GM12874 (cell line): Measurements from ENCODE around the gene PDHX.

Experiments
- TF ChIP-seq, protein P1 (sequence below): IDR thresholded peaks from 2 replicates; pipeline ENCODE4 v1.5.1; 2011; ENCODE audit warnings: low read depth, mild to moderate bottlenecking, control low read depth, low read length, moderate library complexity; ENCODE audit not compliant: insufficient read depth

Gene PDHX

DNA sequence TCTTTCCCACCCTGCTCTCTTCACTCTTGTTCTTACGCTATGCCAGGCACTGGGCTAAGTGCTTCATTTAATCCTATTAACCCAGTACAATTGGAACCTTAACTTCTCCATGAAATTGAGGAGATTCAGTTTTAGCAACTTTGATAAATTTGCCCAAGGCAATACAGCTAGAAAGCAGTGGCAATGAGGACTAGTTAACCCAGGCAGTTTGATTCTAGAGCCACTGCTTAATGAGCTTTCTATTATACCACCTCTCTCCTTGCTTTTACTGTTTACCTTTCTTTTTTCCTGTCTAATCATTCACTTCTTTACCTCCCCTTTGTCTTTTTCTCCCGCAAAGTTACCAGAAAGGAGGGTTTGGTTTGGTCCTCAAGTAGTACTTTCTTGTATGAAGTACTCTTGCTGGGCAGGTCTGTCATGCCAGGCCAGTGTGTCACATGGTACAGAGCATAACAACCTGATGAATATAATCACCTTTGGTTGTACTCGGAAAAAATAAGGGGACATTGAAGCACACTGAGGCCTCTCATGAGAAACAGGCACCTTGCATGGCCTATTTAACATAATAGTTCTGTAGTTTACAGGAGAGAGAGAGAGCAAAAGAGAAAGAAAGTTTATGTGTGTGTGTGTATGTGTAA, 70.6 kb downstream of the PDHX start:
- TF ChIP-seq, protein P1, sequence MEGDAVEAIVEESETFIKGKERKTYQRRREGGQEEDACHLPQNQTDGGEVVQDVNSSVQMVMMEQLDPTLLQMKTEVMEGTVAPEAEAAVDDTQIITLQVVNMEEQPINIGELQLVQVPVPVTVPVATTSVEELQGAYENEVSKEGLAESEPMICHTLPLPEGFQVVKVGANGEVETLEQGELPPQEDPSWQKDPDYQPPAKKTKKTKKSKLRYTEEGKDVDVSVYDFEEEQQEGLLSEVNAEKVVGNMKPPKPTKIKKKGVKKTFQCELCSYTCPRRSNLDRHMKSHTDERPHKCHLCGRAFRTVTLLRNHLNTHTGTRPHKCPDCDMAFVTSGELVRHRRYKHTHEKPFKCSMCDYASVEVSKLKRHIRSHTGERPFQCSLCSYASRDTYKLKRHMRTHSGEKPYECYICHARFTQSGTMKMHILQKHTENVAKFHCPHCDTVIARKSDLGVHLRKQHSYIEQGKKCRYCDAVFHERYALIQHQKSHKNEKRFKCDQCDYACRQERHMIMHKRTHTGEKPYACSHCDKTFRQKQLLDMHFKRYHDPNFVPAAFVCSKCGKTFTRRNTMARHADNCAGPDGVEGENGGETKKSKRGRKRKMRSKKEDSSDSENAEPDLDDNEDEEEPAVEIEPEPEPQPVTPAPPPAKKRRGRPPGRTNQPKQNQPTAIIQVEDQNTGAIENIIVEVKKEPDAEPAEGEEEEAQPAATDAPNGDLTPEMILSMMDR = no peak

DNA sequence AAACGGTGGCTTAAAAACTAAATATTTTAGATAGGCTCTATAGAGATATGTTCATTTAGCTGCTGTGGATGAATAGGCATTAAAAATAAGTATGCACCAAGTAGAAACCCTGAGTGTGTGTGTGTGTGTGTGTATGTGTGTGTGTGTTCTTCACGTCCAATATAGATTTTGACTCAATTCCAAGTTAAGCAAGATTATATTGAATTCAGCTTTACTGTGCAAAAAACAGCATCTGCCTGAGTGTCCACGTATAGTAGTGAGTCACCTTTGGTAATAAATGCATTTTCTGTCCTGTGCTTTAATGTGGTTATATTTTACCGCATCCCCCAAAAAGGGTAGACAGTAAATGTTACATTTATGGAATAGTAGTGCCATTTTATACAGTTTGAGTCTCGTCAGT, 71.2 kb downstream of the PDHX start:
- TF ChIP-seq, protein P1 = no peak

DNA sequence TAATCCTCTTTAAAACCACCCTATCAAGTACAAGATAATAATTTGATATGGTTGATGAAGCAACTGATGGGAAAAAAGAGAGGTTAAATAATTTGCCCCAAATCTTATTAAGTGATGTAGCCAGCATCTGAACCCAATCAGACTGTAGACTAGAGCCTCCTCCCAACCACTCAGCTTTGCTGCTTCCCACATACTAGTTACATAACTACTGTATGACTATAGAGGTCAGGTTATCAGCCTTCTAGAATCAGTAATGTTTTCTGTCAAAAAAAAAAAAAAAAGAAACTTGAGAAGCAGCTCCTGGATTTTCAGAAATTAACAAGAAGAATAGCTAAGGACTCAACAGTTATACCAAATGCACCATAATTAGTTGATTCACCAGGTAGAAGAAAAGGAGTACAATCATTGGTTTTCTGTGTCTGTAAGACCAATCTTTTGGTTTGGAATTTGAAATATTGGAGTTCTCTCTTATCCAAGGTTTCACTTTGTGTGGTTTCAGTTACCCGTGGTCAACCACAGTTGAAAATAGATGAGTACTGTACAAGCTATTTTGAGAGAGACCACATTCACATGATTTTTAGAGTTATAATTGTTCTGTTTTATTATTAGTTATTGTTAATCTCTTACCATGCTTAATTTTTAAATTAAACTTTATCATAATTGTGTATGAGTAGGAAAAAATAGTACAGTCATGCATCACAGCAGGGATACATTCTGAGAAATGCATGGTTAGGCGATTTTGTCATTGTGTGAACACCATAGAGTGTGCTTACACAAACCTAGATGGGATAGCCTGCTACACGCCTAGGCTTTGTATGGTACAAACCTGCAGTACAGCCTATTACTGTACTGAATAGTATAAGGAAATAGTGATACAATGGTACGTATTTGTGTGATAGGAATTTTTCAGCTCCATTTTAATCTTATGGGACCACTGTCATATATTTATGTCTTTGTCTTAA, 72.2 kb downstream of the PDHX start:
- TF ChIP-seq, protein P1 = no peak

DNA sequence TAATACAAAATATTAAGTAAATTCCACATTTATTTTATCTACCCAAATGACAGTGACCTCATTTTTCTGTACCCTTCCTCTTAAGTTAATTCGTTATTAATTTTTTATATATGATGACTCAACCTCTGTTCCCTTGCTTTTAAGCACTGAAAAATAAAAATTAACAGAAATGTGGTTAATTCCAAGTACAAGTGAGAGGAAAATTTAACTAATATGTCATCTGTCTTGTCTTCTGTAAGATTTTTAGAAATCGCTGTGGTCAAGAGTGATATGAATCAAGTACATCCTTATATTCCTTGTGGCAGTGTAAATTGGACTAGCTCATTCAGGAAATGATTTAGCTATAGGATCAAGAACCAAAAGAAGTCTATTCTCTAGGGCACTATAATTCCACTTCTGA, 74.5 kb downstream of the PDHX start:
- TF ChIP-seq, protein P1 = no peak

DNA sequence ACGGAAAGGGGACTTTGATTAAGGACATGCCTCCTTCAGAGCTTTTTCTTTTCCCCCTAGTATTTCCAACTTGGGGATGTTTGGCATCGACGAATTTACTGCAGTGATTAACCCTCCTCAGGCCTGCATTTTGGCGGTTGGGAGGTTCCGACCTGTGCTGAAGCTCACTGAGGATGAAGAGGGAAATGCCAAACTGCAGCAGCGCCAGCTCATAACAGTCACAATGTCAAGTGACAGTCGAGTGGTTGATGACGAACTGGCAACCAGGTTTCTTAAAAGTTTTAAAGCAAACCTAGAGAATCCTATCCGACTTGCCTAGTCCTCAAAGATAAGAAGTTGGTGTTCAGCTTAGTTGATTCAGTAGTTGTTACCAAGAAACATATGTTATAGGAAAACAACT, 78.4 kb downstream of the PDHX start:
- TF ChIP-seq, protein P1 = no peak

DNA sequence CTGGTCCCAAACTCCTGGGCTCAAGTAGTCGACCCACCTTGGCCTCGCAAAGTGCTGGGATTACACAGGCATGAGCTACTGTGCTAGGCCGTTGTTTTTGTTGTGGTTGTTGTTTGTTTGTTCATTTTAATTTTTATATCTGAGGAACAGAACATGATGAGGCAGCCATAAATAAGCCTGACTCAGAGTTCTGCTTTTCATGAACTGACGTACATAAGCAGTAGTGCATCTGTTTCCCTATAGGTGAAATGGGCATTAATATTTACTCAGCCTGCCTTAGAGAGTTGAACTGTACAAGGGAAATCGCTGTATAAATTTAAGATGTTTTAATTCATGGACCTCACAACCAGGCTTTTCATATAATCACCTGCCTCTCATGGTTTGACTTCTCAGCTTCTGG, 80.5 kb downstream of the PDHX start:
- TF ChIP-seq, protein P1 = no peak

DNA sequence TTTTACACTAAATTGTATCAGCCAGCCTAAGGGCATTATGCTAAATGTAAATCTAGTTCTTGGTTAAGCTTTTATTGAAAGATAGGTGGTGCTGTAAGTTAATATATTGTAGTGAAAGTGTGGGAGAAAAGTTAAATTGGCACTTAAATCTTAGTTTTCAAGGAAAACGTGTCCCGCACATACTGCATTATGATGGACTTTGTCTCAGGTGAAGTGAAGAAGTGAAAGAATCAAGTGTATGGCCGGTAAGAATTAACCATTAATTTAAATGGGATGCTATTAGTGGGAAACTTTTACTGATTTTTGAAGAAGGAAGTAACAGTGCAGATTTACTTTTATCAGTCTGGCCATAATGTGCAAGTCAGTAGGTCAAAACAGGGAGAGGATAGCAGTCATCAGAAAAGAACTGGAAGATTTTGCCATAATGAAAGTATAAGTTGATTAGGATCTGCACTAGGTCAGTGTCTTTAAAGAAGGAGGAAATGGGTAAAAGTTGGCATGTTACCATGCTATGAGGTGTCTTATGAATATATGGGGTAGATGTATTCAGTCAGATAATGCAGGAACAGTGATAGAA, 81.6 kb downstream of the PDHX start:
- TF ChIP-seq, protein P1 = no peak
